DMS79 treated with DMSO at 0.1 percent for 48 hours (cell line): Measurements from ENCODE around the gene MYBPHL.
A peak's percentile ranks its signal among the peaks of the same experiment; 100 is the strongest.
"Not testable (repeated sequence)": the region's sequence is repeated elsewhere in the genome, so short reads cannot be mapped to it uniquely, and the experiment has no call there.

Experiments
- DNase-seq: peaks from one replicate; lab custom pipeline; 2025; lab: John Stamatoyannopoulos, UW

The MYBPHL gene

GRCh38 chr1:109307274-109308021, 637 bp upstream of the MYBPHL start:
- peak; percentile 19 for DNase-seq

DNA sequence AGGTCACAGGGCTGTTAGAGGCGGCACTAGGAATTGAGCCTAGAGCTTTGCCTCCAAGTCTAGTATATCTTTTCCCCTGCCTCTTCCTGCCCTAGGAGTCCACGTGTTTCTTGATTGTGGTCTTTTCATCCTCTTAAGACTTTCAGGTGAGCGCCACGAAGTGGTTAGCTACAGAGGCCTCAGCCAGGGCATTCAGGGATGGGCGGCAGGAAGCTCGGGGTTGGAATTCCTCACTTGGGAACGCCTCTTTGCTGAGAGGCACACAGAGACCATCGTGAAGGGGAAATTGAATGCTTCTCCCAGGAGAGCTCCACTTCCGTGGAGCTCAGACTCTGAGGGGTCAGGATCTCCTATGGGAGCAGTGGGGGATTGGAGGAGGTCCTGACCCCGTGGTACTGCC, 820 bp downstream of the MYBPHL start:
- DNase-seq, result not testable (repeated sequence)

- DNase-seq, result no peak
Measured at GRCh38 chr1:109304226-109304920, 2.4 kb downstream of the MYBPHL start.

DNA sequence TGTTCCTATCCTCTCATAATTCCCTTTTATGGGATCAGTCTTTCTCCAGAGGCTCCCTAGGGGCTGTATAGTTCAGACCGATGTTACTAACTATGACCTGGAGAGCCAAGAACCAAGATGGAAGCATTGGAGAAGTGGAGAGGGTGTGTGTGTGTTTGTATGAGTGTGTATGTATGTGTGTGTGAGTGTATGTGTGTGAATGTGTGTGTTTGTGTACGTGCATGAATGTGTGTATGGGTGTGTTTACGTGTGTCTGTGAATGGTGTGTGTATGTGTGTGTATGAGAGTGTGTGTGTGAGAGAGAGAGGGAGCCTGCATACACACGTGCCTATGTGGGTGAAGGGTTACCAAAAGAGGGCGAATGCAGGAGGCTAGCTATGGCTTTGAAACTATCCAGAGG, 4.9 kb downstream of the MYBPHL start:
- no peak for DNase-seq

DNA sequence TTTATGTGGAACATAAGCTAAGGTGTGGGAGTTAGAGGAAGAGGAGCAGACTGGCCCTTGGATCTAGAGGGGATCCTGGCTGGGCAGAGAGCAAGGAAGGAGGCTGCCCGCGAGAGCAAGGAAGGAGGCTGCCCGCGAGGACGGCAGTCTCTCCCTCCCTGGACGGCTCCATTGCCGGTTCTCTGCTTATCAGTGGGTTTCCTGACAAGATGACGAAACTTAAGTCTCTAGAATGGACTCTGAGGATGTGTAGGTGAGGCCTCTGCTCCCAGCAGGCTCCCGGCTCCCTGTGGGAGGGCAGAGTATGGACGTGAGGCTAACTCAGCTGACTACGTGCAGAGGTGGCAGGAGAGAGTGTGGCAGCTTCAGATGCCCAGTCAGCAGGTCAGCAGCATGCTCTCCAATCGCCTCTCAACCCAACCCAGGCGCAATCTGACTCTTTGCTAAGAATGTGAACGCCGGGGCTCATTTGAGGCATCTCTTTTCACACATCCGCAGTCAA, 6.1 kb downstream of the MYBPHL start:
- DNase-seq, result no peak

DNA sequence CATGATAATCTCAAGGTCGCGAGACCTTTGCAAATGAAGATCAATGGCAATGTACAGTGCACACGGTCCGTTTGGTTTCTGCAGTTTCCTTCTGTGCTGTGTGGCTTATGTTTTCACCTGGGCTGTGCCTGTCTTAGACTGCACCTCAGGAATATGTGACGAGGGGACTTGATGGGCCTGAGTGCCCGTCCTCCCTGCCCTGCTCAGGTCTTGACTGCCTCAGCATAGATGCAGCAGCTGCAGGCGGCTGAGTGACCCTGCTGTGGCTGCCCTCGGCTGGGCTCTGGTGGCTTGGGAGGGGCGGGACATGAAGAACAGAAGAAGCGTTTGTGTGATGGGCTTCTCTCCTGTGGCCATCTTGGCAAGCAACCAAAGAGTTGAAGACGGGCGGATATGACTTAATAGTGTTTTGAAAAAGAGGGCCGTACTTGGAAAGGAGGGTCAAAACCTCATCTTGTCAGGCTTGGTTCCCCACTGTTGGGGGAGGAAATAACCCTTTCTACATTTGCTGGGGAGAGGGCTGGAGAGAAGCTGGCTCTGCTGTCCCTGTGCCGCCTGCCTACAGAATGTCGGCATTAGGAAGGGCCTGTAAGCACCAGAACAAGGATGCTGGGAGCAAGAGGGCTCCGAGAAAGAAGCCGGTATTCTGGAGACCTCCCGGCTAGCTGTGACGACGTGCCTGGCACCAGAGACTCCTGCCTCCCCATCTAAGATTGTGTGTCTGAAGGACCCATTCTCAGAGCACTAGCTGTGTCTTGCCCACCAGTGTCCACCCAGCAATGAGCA, 7.1 kb downstream of the MYBPHL start:
- no peak for DNase-seq

DNA sequence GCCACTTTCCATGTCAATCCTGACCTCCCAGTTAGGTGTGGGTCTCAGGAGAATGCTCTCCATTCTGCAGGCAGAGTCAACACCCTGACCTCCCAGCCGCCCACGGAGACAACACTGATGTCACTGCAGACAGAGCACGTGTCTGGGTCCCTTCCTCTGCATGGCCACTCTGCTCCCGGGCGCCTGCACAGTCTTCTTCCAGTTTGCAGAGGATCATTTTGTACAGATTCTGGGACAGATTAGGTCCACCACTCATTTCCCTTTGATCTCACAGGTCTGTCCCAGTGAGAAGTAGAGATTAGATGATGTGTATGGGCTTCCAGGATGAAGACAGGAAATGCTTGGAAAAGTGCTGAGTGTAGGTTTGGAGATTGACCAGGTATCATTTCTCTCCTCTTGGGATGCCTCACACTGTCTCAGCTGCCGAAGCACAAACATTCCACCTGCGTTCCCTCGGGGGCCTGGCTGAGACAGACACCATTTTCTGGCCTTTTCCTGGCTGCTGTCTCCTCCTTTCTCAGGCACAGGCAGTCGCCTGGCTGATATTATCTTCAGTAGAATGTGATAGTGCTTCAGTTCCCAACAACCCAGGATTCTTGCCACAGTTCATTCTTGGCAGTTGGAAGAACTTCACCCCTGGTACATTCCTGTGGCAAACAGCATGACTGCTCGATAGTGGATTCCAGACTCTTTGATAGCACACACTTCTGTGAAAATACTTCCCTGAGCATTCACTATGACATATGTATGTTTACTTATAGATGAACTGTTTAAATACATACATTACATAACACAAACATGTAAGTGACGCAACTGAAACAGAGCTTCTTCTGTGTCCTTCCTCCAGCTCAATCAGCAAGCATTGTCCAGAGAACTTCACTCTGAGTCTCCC, 7.9 kb downstream of the MYBPHL start:
- no peak for DNase-seq

- DNase-seq, result no peak
Measured at GRCh38 chr1:109296782-109297181, 10.0 kb downstream of the MYBPHL start.

GRCh38 chr1:109295712-109296415, 10.9 kb downstream of the MYBPHL start:
- no peak for DNase-seq

GRCh38 chr1:109294481-109294880, 12.3 kb downstream of the MYBPHL start:
- DNase-seq, result no peak

DNA sequence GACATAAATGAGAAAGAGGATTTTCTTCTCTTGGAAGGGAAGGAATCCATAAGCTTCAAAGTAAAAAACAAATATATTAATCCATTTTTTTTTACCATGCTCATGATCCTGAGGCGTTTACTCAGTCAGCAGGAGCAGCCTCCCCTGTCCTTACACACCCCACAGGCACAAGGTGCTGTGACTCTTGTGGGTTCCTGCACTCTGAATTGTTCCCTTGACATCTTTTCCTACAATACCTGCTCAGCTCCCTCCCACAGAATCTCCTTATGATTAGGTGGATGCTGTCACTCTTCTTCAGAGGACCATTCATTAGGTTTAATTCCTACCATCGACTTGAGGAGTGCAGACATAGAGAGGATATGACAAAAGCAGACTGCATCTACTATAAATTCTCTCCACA, 13.8 kb downstream of the MYBPHL start:
- no peak for DNase-seq

DNA sequence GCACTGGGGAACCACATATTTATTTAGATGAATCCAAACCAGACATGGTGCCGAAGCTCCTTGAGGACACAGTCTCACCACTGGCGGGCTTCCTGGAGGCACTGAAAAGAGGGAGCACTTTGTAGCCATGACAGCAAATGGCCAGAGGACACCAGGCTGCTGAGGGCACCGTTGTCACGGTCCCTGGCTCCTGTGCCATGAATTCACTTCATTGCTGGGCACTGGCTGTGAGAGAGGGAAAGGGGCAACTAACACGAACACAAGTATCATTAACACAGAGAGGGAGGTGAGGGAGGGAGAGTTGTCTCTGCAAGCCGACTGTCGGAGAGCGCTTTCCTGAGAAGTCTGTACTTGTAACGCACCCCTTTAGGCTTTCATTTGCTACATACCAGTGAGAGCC, 14.4 kb downstream of the MYBPHL start:
- DNase-seq, result no peak

- DNase-seq, result peak; percentile 51
Measured at GRCh38 chr1:109290998-109291397, 15.8 kb downstream of the MYBPHL start.

- no peak for DNase-seq
Measured at GRCh38 chr1:109290137-109290536, 16.7 kb downstream of the MYBPHL start.

GRCh38 chr1:109286762-109287161, 20.0 kb downstream of the MYBPHL start:
- DNase-seq, result not testable (repeated sequence)

DNA sequence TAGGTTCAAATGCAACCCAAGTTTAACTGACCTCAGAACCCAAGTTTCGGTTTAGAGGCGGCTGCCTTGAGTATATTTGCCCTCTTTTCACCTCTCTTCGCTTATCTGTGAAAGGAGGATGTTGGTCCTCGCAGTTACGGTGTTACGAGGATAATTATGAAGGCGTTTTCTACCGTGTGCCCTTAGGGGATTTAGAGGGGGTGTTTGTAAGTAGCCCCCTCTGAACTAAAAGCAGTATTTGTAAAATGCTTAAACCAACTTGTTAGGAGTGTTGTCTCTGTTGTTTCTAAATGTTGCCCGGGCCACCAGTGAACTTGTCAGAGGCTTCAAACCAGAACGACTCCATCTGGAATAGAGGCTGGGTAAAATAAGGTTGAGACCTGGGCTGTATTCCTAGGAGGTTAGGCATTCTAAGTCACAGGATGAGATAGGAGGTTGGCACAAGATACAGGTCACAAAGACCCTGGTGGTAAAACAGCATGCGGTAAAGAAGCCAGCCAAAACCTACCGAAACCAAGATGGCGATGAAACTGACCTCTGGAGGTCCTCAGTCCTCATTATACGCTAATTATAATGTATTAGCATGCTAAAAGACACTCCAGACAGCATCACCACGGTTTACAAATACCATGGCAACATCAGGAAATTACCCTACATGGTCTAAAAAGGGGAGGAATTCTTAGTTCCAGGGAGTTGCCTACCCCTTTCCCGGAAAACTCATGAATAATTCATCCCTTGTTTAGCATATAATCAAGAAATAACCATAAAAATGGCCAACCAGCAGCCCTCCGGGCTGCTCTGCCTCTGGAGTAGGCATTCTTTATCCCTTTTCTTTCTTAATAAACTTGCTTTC, 22.8 kb downstream of the MYBPHL start:
- peak; percentile 43 for DNase-seq

DNA sequence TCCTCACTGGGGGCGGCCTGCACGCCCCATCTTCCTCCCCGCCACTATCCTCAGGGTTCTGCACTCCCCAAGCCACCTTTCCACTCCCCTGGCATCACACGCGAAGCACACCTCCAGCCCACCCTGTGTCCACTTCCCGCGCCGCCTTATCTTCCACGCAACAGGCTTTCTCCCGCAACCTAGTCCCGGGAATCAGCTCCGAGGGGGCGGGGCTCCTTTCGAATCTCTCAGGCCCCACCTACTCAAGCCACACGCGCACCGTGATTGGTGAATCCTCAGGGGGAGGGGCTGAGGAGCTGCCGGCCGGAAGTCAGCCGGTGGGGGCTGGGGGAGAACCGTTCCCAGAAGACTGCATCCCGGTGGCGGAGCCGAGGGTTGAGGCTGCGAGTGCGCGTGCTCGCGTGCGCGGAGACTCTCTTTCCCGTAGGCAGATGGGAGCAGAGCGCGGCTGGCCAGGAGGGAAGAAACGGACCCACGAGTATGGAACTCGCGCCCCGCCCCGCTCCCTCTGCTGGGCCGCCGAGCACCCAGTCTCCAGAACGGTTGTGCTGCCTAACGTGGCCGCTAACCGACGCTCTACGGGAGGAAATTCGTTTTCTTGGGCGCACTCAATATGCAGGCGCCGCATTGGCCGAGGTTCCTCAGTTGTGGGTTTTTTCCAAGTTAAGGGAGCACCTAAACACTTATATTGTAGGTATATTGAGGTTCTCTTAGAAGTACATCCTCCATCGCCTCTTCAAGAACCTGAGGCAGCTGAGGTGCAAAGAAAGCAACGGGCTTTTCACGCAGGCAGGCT, 23.7 kb downstream of the MYBPHL start, which contains the start of gene PSRC1:
PSRC1 (minus strand) TSS at position 194 of the 796 bp plus-strand sequence.
- peak; percentile 90 for DNase-seq

GRCh38 chr1:109282497-109282951, 24.3 kb downstream of the MYBPHL start:
- no peak for DNase-seq
